Trophoblast cell (in vitro differentiated cells and primary cell): Measurements from ENCODE around the gene PROC.
A peak's percentile ranks its signal among the peaks of the same experiment; 100 is the strongest.

Source experiments
- DNase-seq, 2 donors: peaks; one replicate each; pipeline ENCODE4 v3.0.0-alpha.2; 2016
- H2AFZ ChIP-seq: 2 replicates; pipeline ENCODE4 v1.6.1; 2013; ENCODE audit warnings: low read length, moderate library complexity, mild to moderate bottlenecking; ENCODE audit not compliant: insufficient read depth, poor library complexity
- H2AK5ac ChIP-seq: 2 replicates; pipeline ENCODE4 v1.6.1; 2013; ENCODE audit warnings: mild to moderate bottlenecking, low read length
- H2BK120ac ChIP-seq: 2 replicates; pipeline ENCODE4 v1.6.1; 2013; ENCODE audit warnings: low read length, mild to moderate bottlenecking, moderate library complexity; ENCODE audit not compliant: insufficient read depth, poor library complexity
- H2BK12ac ChIP-seq: 2 replicates; pipeline ENCODE4 v1.6.1; 2013; ENCODE audit warnings: mild to moderate bottlenecking, low read length, moderate library complexity
- H2BK5ac ChIP-seq: 2 replicates; pipeline ENCODE4 v1.6.1; 2013; ENCODE audit warnings: low read length, low read depth, moderate library complexity, mild to moderate bottlenecking; ENCODE audit not compliant: poor library complexity
- H3K14ac ChIP-seq: 2 replicates; pipeline ENCODE4 v1.6.1; 2013; ENCODE audit warnings: mild to moderate bottlenecking, low read length
- H3K18ac ChIP-seq: 2 replicates; pipeline ENCODE4 v1.6.1; 2013; ENCODE audit warnings: mild to moderate bottlenecking, low read length
- H3K23ac ChIP-seq: 2 replicates; pipeline ENCODE4 v1.6.1; 2013; ENCODE audit warnings: low read length
- H3K27ac ChIP-seq: 2 replicates; pipeline ENCODE4 v1.5.1; 2013; ENCODE audit warnings: low read depth, mild to moderate bottlenecking, inconsistent platforms, low read length, moderate library complexity
- H3K27me3 ChIP-seq: 2 replicates; pipeline ENCODE4 v1.6.1; 2013; ENCODE audit warnings: inconsistent platforms, mild to moderate bottlenecking, low read length, moderate library complexity; ENCODE audit not compliant: insufficient read depth
- H3K36me3 ChIP-seq, 2 experiments: 1 replicate in 1 of 2; 2 replicates in 1 of 2; pipeline ENCODE4 v1.6.1; 2013; ENCODE audit warnings: low read length in 2 of 2, mild to moderate bottlenecking in 2 of 2, moderate library complexity in 1 of 2; ENCODE audit not compliant: insufficient read depth in 2 of 2, control insufficient read depth in 1 of 2
- H3K4ac ChIP-seq: 2 replicates; pipeline ENCODE4 v1.6.1; 2013; ENCODE audit warnings: low read depth, mild to moderate bottlenecking, low read length, moderate library complexity
- H3K4me1 ChIP-seq, 2 experiments: 1 replicate in 1 of 2; 2 replicates in 1 of 2; pipeline ENCODE4 v1.6.1; 2013; ENCODE audit warnings: low read length in 2 of 2, mild to moderate bottlenecking in 2 of 2, moderate library complexity in 1 of 2; ENCODE audit not compliant: insufficient read depth in 2 of 2, control insufficient read depth in 1 of 2
- H3K4me2 ChIP-seq: 2 replicates; pipeline ENCODE4 v1.6.1; 2013; ENCODE audit warnings: inconsistent platforms, mild to moderate bottlenecking, low read length, moderate library complexity
- H3K4me3 ChIP-seq: 2 replicates; pipeline ENCODE4 v1.5.1; 2013; ENCODE audit warnings: mild to moderate bottlenecking, low read depth, low read length, inconsistent platforms
- H3K79me1 ChIP-seq: one replicate; pipeline ENCODE4 v1.6.1; 2013; ENCODE audit warnings: low read length
- H3K79me2 ChIP-seq: 2 replicates; pipeline ENCODE4 v1.6.1; 2013; ENCODE audit warnings: low read length, mild to moderate bottlenecking; ENCODE audit not compliant: control insufficient read depth, insufficient read depth, poor library complexity
- H3K9ac ChIP-seq: 2 replicates; pipeline ENCODE4 v1.6.1; 2013; ENCODE audit warnings: mild to moderate bottlenecking, low read length
- H3K9me3 ChIP-seq: 2 replicates; pipeline ENCODE4 v1.6.1; 2013; ENCODE audit warnings: low read depth, mild to moderate bottlenecking, control low read depth, inconsistent platforms, low read length; ENCODE audit not compliant: insufficient read depth
- H4K12ac ChIP-seq: 2 replicates; pipeline ENCODE4 v1.6.1; 2013; ENCODE audit warnings: low read depth, mild to moderate bottlenecking, low read length, moderate library complexity
- H4K8ac ChIP-seq: 2 replicates; pipeline ENCODE4 v1.6.1; 2013; ENCODE audit warnings: low read depth, mild to moderate bottlenecking, low read length, moderate library complexity
- H4K91ac ChIP-seq: one replicate; pipeline ENCODE4 v1.6.1; 2013; ENCODE audit warnings: low read depth, mild to moderate bottlenecking, low read length, moderate library complexity
- WGBS: extraction: QIAGEN DNeasy Blood & Tissue Kit; methylation state at CpG from one replicate; pipeline ENCODE4 v1.1.7; 2013; ENCODE audit warnings: missing lambda C conversion rate; ENCODE audit not compliant: insufficient read length, insufficient coverage; ENCODE audit errors: extremely low coverage; 5-methylcytosine and 5-hydroxymethylcytosine counted together

PROC gene

GRCh38 chr2:127416506-127417001 lies 1.7 kb upstream of the PROC start:
- Histone ChIP-seq H3K4ac (no peak overlapping the region), H4K8ac (no peak overlapping the region), H2AK5ac (no peak overlapping the region), H3K36me3 (no peaks in the 10 kb centered on the region), H4K12ac (no peak overlapping the region), H3K79me2 (no peaks in the 10 kb centered on the region), H3K14ac (no peak overlapping the region), H3K79me1 (no peaks in the 10 kb centered on the region), H3K27ac (no peak overlapping the region), H3K27me3 (peaks cover 3% of the 10 kb centered on the region), H2BK12ac (no peak overlapping the region), H3K4me3 (peak overlapping the region; percentile 25), H2AFZ (no peak overlapping the region), H3K9ac (no peak overlapping the region), H3K4me2 (peak overlapping the region; percentile 84), H2BK120ac (no peak overlapping the region), H3K18ac (no peak overlapping the region), H4K91ac (no peak overlapping the region), H3K4me1 (peaks cover 8 to 9% of the 10 kb centered on the region in 2 experiments), H2BK5ac (no peak overlapping the region), H3K9me3 (no peaks in the 10 kb centered on the region), H3K23ac (no peak overlapping the region)
- no peak for DNase-seq
- no CpG with 5 or more reads among the region's 4 CpGs for WGBS

GRCh38 chr2:127417406-127417805 lies 821 bp upstream of the PROC start:
- H3K14ac ChIP-seq, result no peak overlapping the region
- no peak overlapping the region for H3K9ac ChIP-seq
- H3K4me1 ChIP-seq, result peaks cover 8 to 9% of the 10 kb centered on the region in 2 experiments
- no peak overlapping the region for H3K4ac ChIP-seq
- H2AK5ac ChIP-seq, result no peak overlapping the region
- peaks cover 10% of the 10 kb centered on the region for H3K27me3 ChIP-seq
- no peak overlapping the region for H3K27ac ChIP-seq
- H3K4me3 ChIP-seq, result no peak overlapping the region
- no peak overlapping the region for H4K91ac ChIP-seq
- H2AFZ ChIP-seq, result no peak overlapping the region
- no peak overlapping the region for H2BK120ac ChIP-seq
- H3K9me3 ChIP-seq, result no peaks in the 10 kb centered on the region
- no peaks in the 10 kb centered on the region for H3K79me1 ChIP-seq
- no peak overlapping the region for H4K12ac ChIP-seq
- H3K4me2 ChIP-seq, result no peak overlapping the region
- no peak overlapping the region for H3K18ac ChIP-seq
- H3K79me2 ChIP-seq, result no peaks in the 10 kb centered on the region
- no peak overlapping the region for H2BK12ac ChIP-seq
- H4K8ac ChIP-seq, result no peak overlapping the region
- no peak for DNase-seq
- WGBS, result no CpG with 5 or more reads among the region's 8 CpGs
- H2BK5ac ChIP-seq, result no peak overlapping the region
- H3K23ac ChIP-seq, result no peak overlapping the region
- no peaks in the 10 kb centered on the region for H3K36me3 ChIP-seq

GRCh38 chr2:127419112-127419430 lies 844 bp downstream of the PROC start:
- no peaks in the 10 kb centered on the region for H3K79me2 ChIP-seq
- H3K36me3 ChIP-seq, result no peaks in the 10 kb centered on the region
- H3K4me2 ChIP-seq, result no peak overlapping the region
- no peak for DNase-seq
- H3K4me3 ChIP-seq, result no peak overlapping the region
- peaks cover 22% of the 10 kb centered on the region for H3K27me3 ChIP-seq
- no peak overlapping the region for H4K91ac ChIP-seq
- no CpG with 5 or more reads among the region's 4 CpGs for whole genome bisulfite sequencing
- no peak overlapping the region for H4K8ac ChIP-seq
- H2BK120ac ChIP-seq, result no peak overlapping the region
- no peak overlapping the region for H3K27ac ChIP-seq
- no peak overlapping the region for H3K9ac ChIP-seq
- no peak overlapping the region for H4K12ac ChIP-seq
- H2AFZ ChIP-seq, result no peak overlapping the region
- no peak overlapping the region for H3K14ac ChIP-seq
- H3K18ac ChIP-seq, result no peak overlapping the region
- H3K9me3 ChIP-seq, result peaks cover 5% of the 10 kb centered on the region
- no peak overlapping the region for H3K23ac ChIP-seq
- H2BK12ac ChIP-seq, result no peak overlapping the region
- no peaks in the 10 kb centered on the region for H3K79me1 ChIP-seq
- no peak overlapping the region for H2BK5ac ChIP-seq
- H3K4me1 ChIP-seq, result peaks cover 12 to 17% of the 10 kb centered on the region in 2 experiments
- H2AK5ac ChIP-seq, result no peak overlapping the region
- no peak overlapping the region for H3K4ac ChIP-seq

- no CpG with 5 or more reads among the region's 15 CpGs for WGBS
- Histone ChIP-seq H3K9me3 (peaks cover 5% of the 10 kb centered on the region), H3K36me3 (no peaks in the 10 kb centered on the region)
These were observed 1.3 kb downstream of the PROC start for GRCh38 chr2:127419448-127420038.

More at GRCh38 chr2:127419448-127420038, 1.3 kb downstream of the PROC start:
- H4K12ac ChIP-seq, result no peak overlapping the region
- no peak overlapping the region for H3K9ac ChIP-seq
- no peak overlapping the region for H2AFZ ChIP-seq
- no peak overlapping the region for H3K4ac ChIP-seq
- H3K4me1 ChIP-seq, result peaks cover 12 to 17% of the 10 kb centered on the region in 2 experiments
- H3K14ac ChIP-seq, result no peak overlapping the region
- no peak overlapping the region for H4K8ac ChIP-seq
- no peak overlapping the region for H2BK12ac ChIP-seq
- H3K27me3 ChIP-seq, result peaks cover 22% of the 10 kb centered on the region
- H2BK5ac ChIP-seq, result no peak overlapping the region
- DNase-seq, result no peak
- no peak overlapping the region for H2AK5ac ChIP-seq
- no peak overlapping the region for H2BK120ac ChIP-seq
- no peak overlapping the region for H3K23ac ChIP-seq
- H3K27ac ChIP-seq, result no peak overlapping the region
- H3K79me1 ChIP-seq, result no peaks in the 10 kb centered on the region
- H3K4me2 ChIP-seq, result no peak overlapping the region
- no peak overlapping the region for H3K18ac ChIP-seq
- no peak overlapping the region for H3K4me3 ChIP-seq
- no peaks in the 10 kb centered on the region for H3K79me2 ChIP-seq
- no peak overlapping the region for H4K91ac ChIP-seq
